Measurements from ENCODE around the gene GPC5. TPM values are rescaled to one million over a fixed set of nuclear protein-coding genes. Genes with fewer than 3 reads are reported as not detected.

Gene GPC5
- total and polyA plus RNA-seq, 7 donors = 0.23 TPM; not detected in 6

- DNase-seq (no peak), ATAC-seq (no peak)
- TF ChIP-seq CTCF (IDR thresholded peaks at IDR 0.05) = no peak
- H3K27ac ChIP-seq = no peak overlapping the region
- H3K27me3 ChIP-seq (ENCODE audit: insufficient read depth in 3 of 3, low read length in 2 of 3) = no peaks in the 10 kb centered on the region
- H3K4me3 ChIP-seq = no peak overlapping the region
- intact Hi-C loops (cut with DNase I) = no loop called here
- 86 to 93% (median 89%) methylated on average over 3 of the region's 3 CpGs for WGBS, 3 donors
- no peaks in the 10 kb centered on the region for H3K9me3 ChIP-seq
- no peaks in the 10 kb centered on the region for H3K4me1 ChIP-seq
- no peaks in the 10 kb centered on the region for H3K36me3 ChIP-seq (ENCODE audit: insufficient read depth in 1 of 2, low read depth in 1 of 2)
Observed at GRCh38 chr13:91601807-91602206, 203.4 kb downstream of the GPC5 start.

GRCh38 chr13:91609353-91609752, 210.9 kb downstream of the GPC5 start:
- intact Hi-C loops (cut with DNase I) = no loop called here
- no peak for TF ChIP-seq CTCF (IDR thresholded peaks at IDR 0.05)
- no peaks in the 10 kb centered on the region for H3K27me3 ChIP-seq (ENCODE audit: insufficient read depth in 3 of 3, low read length in 2 of 3)
- WGBS, 3 donors = 13 to 22% (median 14%) methylated on average over 3 of the region's 3 CpGs
- DNase-seq (no peak), ATAC-seq (no peak)
- no peaks in the 10 kb centered on the region for H3K36me3 ChIP-seq (ENCODE audit: insufficient read depth in 1 of 2, low read depth in 1 of 2)
- no peaks in the 10 kb centered on the region for H3K4me1 ChIP-seq
- H3K9me3 ChIP-seq = no peaks in the 10 kb centered on the region
- no peak overlapping the region for H3K27ac ChIP-seq
- no peak overlapping the region for H3K4me3 ChIP-seq

- Histone ChIP-seq H3K36me3 (ENCODE audit: insufficient read depth in 1 of 2, low read depth in 1 of 2) (no peaks in the 10 kb centered on the region), H3K9me3 (no peaks in the 10 kb centered on the region), H3K27me3 (ENCODE audit: insufficient read depth in 3 of 3, low read length in 2 of 3) (no peaks in the 10 kb centered on the region), H3K4me1 (no peaks in the 10 kb centered on the region), H3K4me3 (no peak overlapping the region), H3K27ac (no peak overlapping the region)
- WGBS, 3 donors = 92 to 95% (median 94%) methylated on average over 3 of the region's 3 CpGs
- no peak for DNase-seq
- no peak for TF ChIP-seq CTCF (IDR thresholded peaks at IDR 0.05)
- ATAC-seq = no peak
- intact Hi-C loops (cut with DNase I) = no loop called here
Observed at GRCh38 chr13:91618315-91618714, 219.9 kb downstream of the GPC5 start.

- Histone ChIP-seq H3K27ac (no peak overlapping the region), H3K4me1 (no peaks in the 10 kb centered on the region), H3K36me3 (ENCODE audit: insufficient read depth in 1 of 2, low read depth in 1 of 2) (no peaks in the 10 kb centered on the region), H3K9me3 (no peaks in the 10 kb centered on the region), H3K4me3 (no peak overlapping the region), H3K27me3 (ENCODE audit: insufficient read depth in 3 of 3, low read length in 2 of 3) (no peaks in the 10 kb centered on the region)
- no peak for DNase-seq
- no peak for TF ChIP-seq CTCF (IDR thresholded peaks at IDR 0.05)
- no peak for ATAC-seq
- intact Hi-C loops (cut with DNase I) = no loop called here
- WGBS, 3 donors = 51 to 53% (median 52%) methylated on average over 2 of the region's 2 CpGs
Observed at GRCh38 chr13:91620670-91621141, 222.3 kb downstream of the GPC5 start.

- intact Hi-C loops (cut with DNase I) = no loop called here
- Histone ChIP-seq H3K36me3 (ENCODE audit: insufficient read depth in 1 of 2, low read depth in 1 of 2) (no peaks in the 10 kb centered on the region), H3K9me3 (no peaks in the 10 kb centered on the region), H3K27ac (no peak overlapping the region), H3K4me3 (no peak overlapping the region), H3K4me1 (no peaks in the 10 kb centered on the region), H3K27me3 (ENCODE audit: insufficient read depth in 3 of 3, low read length in 2 of 3) (no peaks in the 10 kb centered on the region)
- TF ChIP-seq CTCF (IDR thresholded peaks at IDR 0.05) = no peak
- WGBS, 3 donors = 85 to 90% (median 88%) methylated on average over 3 of the region's 3 CpGs
- DNase-seq = no peak
- ATAC-seq = no peak
Observed at GRCh38 chr13:91621161-91621560, 222.7 kb downstream of the GPC5 start.
